RKO (cell line): ENCODE measurements around the gene UBR4.

Experiments used
- DNase-seq: peaks from one replicate; pipeline ENCODE4 v3.0.0-alpha.2; 2016; ENCODE audit warnings: low spot score

The UBR4 gene

GRCh38 chr1:19091196-19091953, 118.7 kb downstream of the UBR4 start:
- DNase-seq: no peak

- no peak for DNase-seq
These were observed 120.5 kb downstream of the UBR4 start for GRCh38 chr1:19089524-19089923.

DNA sequence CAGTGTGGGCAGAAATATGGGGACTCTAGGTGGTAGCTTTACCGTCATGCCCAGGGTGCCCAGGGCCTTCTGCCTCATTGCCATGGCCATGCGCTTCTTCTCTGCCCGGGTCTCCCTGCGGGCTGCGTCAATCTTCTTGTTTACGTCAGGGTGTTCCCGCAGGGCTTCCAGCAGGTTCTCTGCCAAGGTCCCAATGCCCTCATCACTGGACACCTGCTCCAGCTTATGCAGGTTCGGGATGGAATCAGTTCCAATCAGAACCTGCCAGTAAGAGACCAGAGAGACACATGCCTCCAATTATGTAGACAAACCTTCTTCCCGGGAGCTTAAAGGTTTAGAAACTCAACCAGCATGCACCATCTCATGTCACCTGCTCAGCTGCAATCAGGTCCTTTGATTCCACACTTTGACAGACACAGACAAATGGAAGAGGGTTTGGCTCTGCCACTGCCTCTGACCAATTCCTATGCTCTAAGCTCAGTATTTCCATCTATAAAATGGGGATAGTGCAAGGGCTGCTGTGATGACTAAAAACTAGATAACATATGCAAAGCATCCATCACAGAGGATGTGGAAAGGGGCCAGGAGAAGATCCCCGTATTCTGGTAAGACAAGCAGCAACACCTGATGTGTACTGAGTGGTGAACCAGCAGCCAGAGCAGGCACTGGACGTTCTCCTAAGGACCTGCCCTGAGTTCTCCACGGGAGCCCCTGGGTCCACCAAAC, 121.2 kb downstream of the UBR4 start:
- DNase-seq: no peak

GRCh38 chr1:19087737-19088594, 122.1 kb downstream of the UBR4 start:
- DNase-seq: no peak

- no peak for DNase-seq
These were observed 122.9 kb downstream of the UBR4 start for GRCh38 chr1:19087017-19087736.

GRCh38 chr1:19086176-19086875, 123.7 kb downstream of the UBR4 start:
- no peak for DNase-seq

GRCh38 chr1:19084206-19084738, 125.8 kb downstream of the UBR4 start:
- no peak for DNase-seq

DNA sequence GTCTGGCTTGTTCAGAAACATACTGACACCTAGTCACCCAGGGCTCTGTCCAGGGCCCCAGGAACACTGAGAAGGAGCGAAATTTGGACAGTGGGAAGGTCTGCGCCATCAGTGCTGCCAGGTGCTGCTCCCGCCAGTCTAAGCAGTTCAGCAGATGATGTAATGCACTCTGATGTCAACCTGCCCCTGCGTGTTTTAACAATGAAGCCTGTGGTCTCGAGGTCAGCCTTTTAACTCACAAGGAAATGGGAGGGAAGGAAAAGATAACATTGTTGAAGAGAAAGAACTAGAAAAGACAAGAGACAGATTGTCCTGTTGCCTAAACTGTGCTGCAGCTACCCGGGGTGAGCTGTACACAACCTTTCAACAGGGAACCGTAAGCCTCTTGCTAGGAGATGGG, 127.0 kb downstream of the UBR4 start:
- DNase-seq: no peak

- DNase-seq: no peak
These were observed 128.7 kb downstream of the UBR4 start for GRCh38 chr1:19081218-19081893.

- DNase-seq: no peak
These were observed 129.3 kb downstream of the UBR4 start for GRCh38 chr1:19080721-19081120.

DNA sequence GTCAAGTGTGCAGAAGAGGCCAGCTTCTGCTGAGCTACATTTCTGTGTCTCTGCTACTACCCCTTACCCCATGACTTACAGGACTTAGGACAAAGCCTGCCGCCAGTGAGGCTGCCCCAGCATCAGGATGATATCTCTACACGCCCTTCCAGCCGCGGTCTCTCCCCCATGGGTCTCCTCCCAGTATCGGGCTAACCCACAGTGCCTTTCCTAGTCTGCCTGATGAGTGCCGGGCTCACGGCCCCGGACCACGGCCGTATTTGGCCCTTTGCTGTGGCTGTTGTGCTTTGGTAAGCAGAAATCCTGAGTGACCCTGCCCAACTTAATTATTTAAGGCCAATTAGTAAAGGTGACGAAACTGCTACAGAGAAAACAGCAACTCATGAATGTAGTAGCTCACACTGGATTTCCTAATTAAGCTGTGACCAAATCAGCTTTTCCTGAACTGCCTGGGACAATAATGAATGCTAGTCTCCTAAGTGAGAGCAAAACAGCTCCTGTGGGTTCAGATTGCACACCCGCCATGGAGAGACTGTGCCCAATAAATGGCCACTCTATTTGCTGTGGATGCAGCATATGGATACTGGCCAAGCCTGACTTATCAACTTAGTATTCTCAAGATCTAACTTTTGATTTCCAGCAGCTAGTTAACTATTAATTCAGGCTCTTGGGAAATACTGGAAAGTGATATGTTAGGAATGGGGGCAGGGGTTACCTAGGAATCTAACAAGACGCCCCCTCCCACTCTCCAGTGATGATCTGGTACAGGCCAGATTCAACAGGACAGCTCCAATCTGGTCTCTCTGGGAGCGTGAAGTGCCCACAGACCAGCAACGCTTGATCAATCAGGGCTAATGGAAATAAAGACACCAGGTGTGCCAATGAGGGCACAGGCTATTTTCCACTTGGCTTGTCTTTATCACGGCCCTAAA, 130.3 kb downstream of the UBR4 start:
- no peak for DNase-seq

DNA sequence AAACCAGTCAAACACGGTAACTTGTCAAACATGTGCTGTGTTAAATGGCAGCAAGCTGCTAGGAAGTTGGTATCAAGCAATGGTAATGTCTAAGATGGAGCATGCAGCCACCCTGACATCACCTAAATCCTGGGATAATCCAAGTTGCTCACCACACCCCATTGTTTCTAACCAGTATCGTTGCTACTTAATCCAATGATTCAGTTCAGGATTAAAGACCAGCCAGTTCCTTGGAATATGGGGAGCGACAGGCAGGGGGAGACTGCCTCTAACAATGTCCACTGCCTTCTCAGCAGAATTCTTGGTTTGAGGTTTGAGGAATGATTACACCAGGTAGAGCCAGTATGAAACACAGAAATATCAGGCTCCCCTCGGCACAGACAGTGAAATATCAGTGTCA, 131.5 kb downstream of the UBR4 start:
- no peak for DNase-seq

GRCh38 chr1:19076841-19077616, 133.0 kb downstream of the UBR4 start:
- DNase-seq: no peak

GRCh38 chr1:19074902-19075721, 135.0 kb downstream of the UBR4 start:
- DNase-seq: no peak

- no peak for DNase-seq
These were observed 135.6 kb downstream of the UBR4 start for GRCh38 chr1:19074361-19074901.

- DNase-seq: no peak
These were observed 136.5 kb downstream of the UBR4 start for GRCh38 chr1:19073311-19074186.
